HCT116 (cell line): ENCODE measurements around the gene TRIOBP. TPM values are rescaled to one million over a fixed set of nuclear protein-coding genes. Genes with fewer than 3 reads are reported as not detected.

Source experiments
- ATAC-seq: fragments of 200-7000 bp; cut with Tn5 transposase; 2 replicates; pipeline ENCODE4 v1.9.1; 2020; ENCODE audit warnings: mild to moderate bottlenecking, moderate library complexity
- BruUV-seq: library from RNA; stranded (reverse); fragments of 400-500 nt; replicated peaks from 2 replicates; lab custom pipeline; 2021; lab: Mats Ljungman, UMichigan
- CTCF ChIA-PET: fragments of 300-600 bp; sonication (Branson Sonifier 250); formaldehyde crosslinking; loops from one replicate; lab custom pipeline; 2021; ENCODE audit warnings: antibody characterized with exemption; lab: Charles Lee
- POLR2A ChIA-PET: fragments of 300-600, 350-600 bp; sonication (Branson Sonifier 250); formaldehyde crosslinking; loops from one replicate; lab custom pipeline; 2021; ENCODE audit warnings: antibody characterized with exemption; lab: Charles Lee
- RAD21 ChIA-PET, 2 experiments: fragments of 300-600 bp; sonication (Branson Sonifier 250); formaldehyde crosslinking; loops; one replicate each; lab custom pipeline; 2023; ENCODE audit warnings: low total read pairs in 2 of 2; ENCODE audit not compliant: uncharacterized antibody in 2 of 2, unreplicated experiment in 2 of 2, low non-redundant PET in 1 of 2; lab: Charles Lee
- DNase-seq: peaks from one replicate; pipeline ENCODE4 v3.0.0-alpha.2; 2010; ENCODE audit warnings: low read depth, low spot score
- H2AFZ ChIP-seq: fragments of 200-600 bp; shearing (Covaris generic), sonication (generic); 2 replicates; pipeline ENCODE4 v1.6.1; 2017; ENCODE audit warnings: low read depth, mixed run types, mixed read lengths, antibody characterized with exemption, low read length; ENCODE audit not compliant: poor library complexity, severe bottlenecking
- H3K27ac ChIP-seq: 2 replicates; pipeline ENCODE4 v1.5.1; 2012; ENCODE audit warnings: low read depth, low read length
- H3K27me3 ChIP-seq: fragments of 200-600 bp; sonication (generic); 2 replicates; pipeline ENCODE4 v1.6.1; 2016; ENCODE audit warnings: mixed run types, low read length, mixed read lengths; ENCODE audit not compliant: insufficient read depth
- H3K36me3 ChIP-seq, 2 experiments: fragments of 200-500 bp in 1 of 2; fragments of 200-600 bp in 1 of 2; sonication (Bioruptor generic) in 1 of 2; sonication (generic) in 1 of 2; 2 replicates each; pipeline versions ENCODE4 v1.5.1 to v1.6.1; 2014 to 2016; ENCODE audit warnings: low read length in 2 of 2, inconsistent platforms in 1 of 2, mixed read lengths in 1 of 2, mixed run types in 1 of 2; ENCODE audit not compliant: insufficient read depth in 2 of 2, control insufficient read depth in 1 of 2
- H3K4me1 ChIP-seq, 2 experiments: fragments of 200-600 bp in 1 of 2; sonication (generic) in 1 of 2; 2 replicates each; pipeline versions ENCODE4 v1.5.1 to v1.6.1; 2012 to 2017; ENCODE audit warnings: low read length in 2 of 2, inconsistent platforms in 1 of 2, mild to moderate bottlenecking in 1 of 2, mixed read lengths in 1 of 2, mixed run types in 1 of 2, moderate library complexity in 1 of 2; ENCODE audit not compliant: insufficient read depth in 2 of 2, control insufficient read depth in 1 of 2
- H3K4me2 ChIP-seq: fragments of 200-600 bp; sonication (generic); 2 replicates; pipeline ENCODE4 v1.6.1; 2017; ENCODE audit warnings: mixed run types, low read length, mixed read lengths
- H3K4me3 ChIP-seq, 2 experiments: fragments of 200-600 bp in 1 of 2; sonication (generic) in 1 of 2; replicated peaks in 1 of 2; 2 replicates each; pipeline ENCODE4 v1.5.1; 2011 to 2016; ENCODE audit warnings: low read length in 2 of 2, control low read depth in 1 of 2, low read depth in 1 of 2, mild to moderate bottlenecking in 1 of 2, mixed read lengths in 1 of 2, mixed run types in 1 of 2
- H3K79me2 ChIP-seq: fragments of 200-600 bp; sonication (generic); 2 replicates; pipeline ENCODE4 v1.6.1; 2017; ENCODE audit warnings: mild to moderate bottlenecking, mixed run types, low read length, moderate library complexity, mixed read lengths; ENCODE audit not compliant: insufficient read depth
- H3K9ac ChIP-seq: fragments of 200-600 bp; sonication (generic); 2 replicates; pipeline ENCODE4 v1.6.1; 2016; ENCODE audit warnings: low read length, mixed read lengths
- H3K9me2 ChIP-seq: fragments of 200-600 bp; sonication (generic), shearing (Covaris generic); 2 replicates; pipeline ENCODE4 v1.6.1; 2017; ENCODE audit warnings: mixed run types, mild to moderate bottlenecking, moderate library complexity; ENCODE audit not compliant: insufficient read depth
- H3K9me3 ChIP-seq, 2 experiments: fragments of 200-500 bp in 1 of 2; fragments of 200-600 bp in 1 of 2; sonication (Bioruptor generic) in 1 of 2; sonication (generic) in 1 of 2; 2 replicates each; pipeline ENCODE4 v1.6.1; 2014 to 2017; ENCODE audit warnings: low read length in 2 of 2, mixed read lengths in 2 of 2, inconsistent platforms in 1 of 2, low read depth in 1 of 2, mild to moderate bottlenecking in 1 of 2, mixed run types in 1 of 2, moderate library complexity in 1 of 2; ENCODE audit not compliant: control insufficient read depth in 1 of 2, insufficient read depth in 1 of 2
- H4K20me1 ChIP-seq: fragments of 200-600 bp; sonication (generic), shearing (Covaris generic); 2 replicates; pipeline ENCODE4 v1.6.1; 2017; ENCODE audit warnings: mixed run types, mild to moderate bottlenecking, moderate library complexity; ENCODE audit not compliant: insufficient read depth
- RAD21 ChIP-seq: IDR thresholded peaks from 2 replicates; pipeline ENCODE4 v1.6.1; 2012; ENCODE audit warnings: low read depth, mild to moderate bottlenecking
- REST ChIP-seq: IDR thresholded peaks from 2 replicates; pipeline ENCODE4 v1.6.1; 2012; ENCODE audit warnings: low read depth
- intact Hi-C: fragments of 100-400 bp; cut with micrococcal nuclease; formaldehyde crosslinking; loops from 2 replicates; pipeline ENCODE4 v1.10.0; 2022
- total RNA-seq: library from RNA; stranded (reverse); gene quantifications from one replicate; pipeline ENCODE4 v1.2.1, GENCODE V29; 2021; ENCODE audit not compliant: unreplicated experiment

The TRIOBP gene
- total RNA-seq, 1 experiment from 2014 or later, result 244 TPM

GRCh38 chr22:37747715-37748100, 50.9 kb downstream of the TRIOBP start:
- no peak for ATAC-seq
- H3K9ac ChIP-seq, result peak overlapping the region; percentile 99
- no peaks in the 10 kb centered on the region for H3K9me2 ChIP-seq
- H3K79me2 ChIP-seq, result peaks cover 66% of the 10 kb centered on the region
- no peaks in the 10 kb centered on the region for H4K20me1 ChIP-seq
- no peaks in the 10 kb centered on the region for H3K27me3 ChIP-seq
- no peak for DNase-seq
- H3K36me3 ChIP-seq, result no peaks in the 10 kb centered on the region; a peak in 1 of 4 replicates
- ChIA-PET POLR2A (interaction anchor here (0.6 to 6.7 kb wide), 9 partner anchors 20 to 156 kb away, joined by 3 to 63 read pairs (median 4); partner anchors contain the start of genes GCAT and LGALS1), RAD21 (no interaction called here), CTCF (interaction anchor here (0.9 kb wide), 1 partner anchor 34 kb away, joined by 3 read pairs; no protein-coding TSS in a partner anchor)
- no peak for TF ChIP-seq RAD21
- peak overlapping the region; percentile 100 for H3K4me2 ChIP-seq
- intact Hi-C loops, result loop anchor here (2.0 to 5.0 kb wide), 2 partner anchors 60 to 141 kb away; partner anchors contain the start of gene NOL12
- H3K9me3 ChIP-seq, result no peaks in the 10 kb centered on the region
- peak overlapping the region; percentile 94 to 98 for H3K4me3 ChIP-seq
- H2AFZ ChIP-seq, result no peak overlapping the region
- BruUV-seq, result TSS peak; percentile 47
- peak overlapping the region; percentile 98 for H3K27ac ChIP-seq
- H3K4me1 ChIP-seq, result peaks cover 69 to 85% of the 10 kb centered on the region in 2 experiments

GRCh38 chr22:37748659-37749058, 51.8 kb downstream of the TRIOBP start:
- H3K27me3 ChIP-seq, result no peaks in the 10 kb centered on the region
- CTCF ChIA-PET, result no interaction called here
- no peak overlapping the region for H2AFZ ChIP-seq
- RAD21 ChIA-PET, result interaction anchor here in 1 of 2 experiments (0.6 kb wide), 1 partner anchor 34 kb away, joined by 3 read pairs; no protein-coding TSS in a partner anchor
- peak overlapping the region; percentile 98 for H3K27ac ChIP-seq
- H3K4me1 ChIP-seq, result peaks cover 69 to 85% of the 10 kb centered on the region in 2 experiments
- H3K9ac ChIP-seq, result peak overlapping the region; percentile 99
- ATAC-seq (no peak), DNase-seq (no peak)
- no TSS peak for BruUV-seq
- intact Hi-C loops, result loop anchor here (5.0 kb wide), 1 partner anchor 61 kb away; the partner anchor contains the start of gene NOL12
- peaks cover 0 to 3% of the 10 kb centered on the region in 2 experiments; a peak in 1 of 4 replicates for H3K36me3 ChIP-seq
- H3K9me2 ChIP-seq, result no peaks in the 10 kb centered on the region
- POLR2A ChIA-PET, result interaction anchor here (1.3 to 6.7 kb wide), 4 partner anchors 34 to 73 kb away, joined by 5 to 63 read pairs (median 8); partner anchors contain the start of genes GCAT and LGALS1
- no peaks in the 10 kb centered on the region for H4K20me1 ChIP-seq
- peaks cover 74% of the 10 kb centered on the region for H3K79me2 ChIP-seq
- H3K4me2 ChIP-seq, result peak overlapping the region; percentile 100
- peak overlapping the region; percentile 94 to 98 for H3K4me3 ChIP-seq
- no peaks in the 10 kb centered on the region for H3K9me3 ChIP-seq
- no peak for TF ChIP-seq REST
- TF ChIP-seq, all 23 proteins: peak for 0
